Heart left ventricle (tissue), 16 donors: ENCODE data around the gene SUFU. TPM values are rescaled to one million over a fixed set of nuclear protein-coding genes. Genes with fewer than 3 reads are reported as not detected.

Experiments
- ATAC-seq, 4 donors: fragments of 200-7000 bp; cut with Tn5 transposase; one replicate each; pipeline ENCODE4 v1.9.1; 2020 to 2022; ENCODE audit warnings: moderate library complexity in 4 of 4, mild to moderate bottlenecking in 3 of 4, moderate number of reproducible peaks in 1 of 4
- DNase-seq, 5 donors: peaks; one replicate each; pipeline ENCODE4 v3.0.0-alpha.2; 2020
- H3K27ac ChIP-seq, 12 donors: fragments of 200-600 bp; sonication (generic) in 4 of 12; one replicate each; pipeline versions ENCODE4 v1.5.0 to v1.8.0; 2016 to 2022; ENCODE audit warnings: mild to moderate bottlenecking in 2 of 12
- H3K27me3 ChIP-seq, 9 donors: fragments of 200-600 bp; sonication (generic) in 2 of 9; one replicate each; pipeline versions ENCODE4 v1.5.1 to v1.8.0; 2016 to 2022; ENCODE audit warnings: mild to moderate bottlenecking in 3 of 9
- H3K36me3 ChIP-seq, 9 donors: fragments of 200-600 bp; sonication (generic) in 2 of 9; one replicate each; pipeline versions ENCODE4 v1.5.0 to v1.8.0; 2018 to 2022; ENCODE audit warnings: mild to moderate bottlenecking in 2 of 9
- H3K4me1 ChIP-seq, 12 donors: fragments of 200-600 bp; sonication (generic) in 4 of 12; one replicate each; pipeline versions ENCODE4 v1.5.0 to v1.8.0; 2016 to 2022; ENCODE audit warnings: mild to moderate bottlenecking in 3 of 12
- H3K4me3 ChIP-seq, 12 donors: fragments of 200-600 bp; sonication (generic) in 4 of 12; one replicate each; pipeline versions ENCODE4 v1.5.0 to v1.8.0; 2017 to 2022; ENCODE audit warnings: mild to moderate bottlenecking in 9 of 12, moderate library complexity in 4 of 12
- H3K9me3 ChIP-seq, 12 donors: fragments of 200-600 bp; sonication (generic) in 4 of 12; one replicate each; pipeline versions ENCODE4 v1.5.0 to v1.8.0; 2016 to 2022; ENCODE audit warnings: mild to moderate bottlenecking in 1 of 12
- POLR2A ChIP-seq, 2 donors: fragments of 450-650 bp; IDR thresholded peaks; one replicate each; pipeline ENCODE4 v1.6.1; 2017; ENCODE audit warnings: antibody characterized with exemption in 2 of 2, mild to moderate bottlenecking in 2 of 2, moderate library complexity in 2 of 2
- WGBS, 4 donors: extraction: QIAGEN DNeasy Blood & Tissue Kit in 2 of 4; methylation state at CpG; one replicate each; pipeline versions ENCODE4 v1.1.5 to v1.1.7; 2013 to 2018; 5-methylcytosine and 5-hydroxymethylcytosine counted together
- intact Hi-C, 10 donors: fragments of 100-400 bp; cut with DNase I; formaldehyde crosslinking; loops; one replicate each; pipeline versions ENCODE4 v1.11.1 to v1.14.2; 2022
- polyA plus RNA-seq, 2 donors: library from polyadenylated mRNA; stranded (reverse); fragments of 200-250 nt; gene quantifications; one replicate each; pipeline ENCODE4 v1.2.3, GENCODE V29; 2013
- total RNA-seq, 9 donors: library from RNA; depleted of rRNA in 2 of 9; stranded (reverse); fragments of >200 nt in 2 of 9; fragmentation: NEBNext Ultra II Directional in 3 of 9; extraction: Animal tissue kit (Norgen Biotek cat#: 25700) in 3 of 9; gene quantifications; one replicate each; pipeline versions ENCODE4 v1.1.0 to v1.2.4, GENCODE V29; 2016 to 2023
- TF ChIP-seq, protein P1 (sequence below), 12 donors: fragments of 200-600 bp; sonication (generic) in 4 of 12; IDR thresholded peaks; one replicate each; pipeline versions ENCODE4 v1.5.0 to v1.8.0; 2018 to 2022; ENCODE audit warnings: antibody characterized with exemption in 12 of 12, mild to moderate bottlenecking in 5 of 12
- donor health status: ischemic (EF 13 %, LVEDD 7.1; RV severe dilation, severe dysfunction).
- donor health status: healthy with polysubstance abuse.
- donor health status: DM: no; HTN: yes; CAD: no.
- donor health status: DM: no; HTN: no; CAD: no.
- donor health status: ischemic (EF 25% LVEDD 6.9; RV normal size, moderate dysfunction).
- donor health status: ischemic (EF 25% LVEDD 5.7; RV mildly dilated, moderate dysfunction).
- donor health status: healthy.
- donor health status: DM: yes; HTN: yes; CAD: no.
- donor health status: ischemic (EF 35%, LVEDD 5.7; RV mildly dilated, moderate dysfunction).
- donor health status: nonischemic (EF 11% LVEDD 7.7; RV severe dilation, severe dysfunction).
- donor health status: DM: yes; HTN: yes; CAD: no.
- donor health status: PGD.
- donor health status: ischemic (EF 29% LVEDD 5.4; RV normal size, mild dysfunction).
- donor health status: nonischemic (EF 23%, LVEDD 6.1; RV moderate dilation, normal function).

Gene SUFU
- total and polyA plus RNA-seq, 11 donors = 3.7 to 12.7 (median 7.5) TPM

DNA sequence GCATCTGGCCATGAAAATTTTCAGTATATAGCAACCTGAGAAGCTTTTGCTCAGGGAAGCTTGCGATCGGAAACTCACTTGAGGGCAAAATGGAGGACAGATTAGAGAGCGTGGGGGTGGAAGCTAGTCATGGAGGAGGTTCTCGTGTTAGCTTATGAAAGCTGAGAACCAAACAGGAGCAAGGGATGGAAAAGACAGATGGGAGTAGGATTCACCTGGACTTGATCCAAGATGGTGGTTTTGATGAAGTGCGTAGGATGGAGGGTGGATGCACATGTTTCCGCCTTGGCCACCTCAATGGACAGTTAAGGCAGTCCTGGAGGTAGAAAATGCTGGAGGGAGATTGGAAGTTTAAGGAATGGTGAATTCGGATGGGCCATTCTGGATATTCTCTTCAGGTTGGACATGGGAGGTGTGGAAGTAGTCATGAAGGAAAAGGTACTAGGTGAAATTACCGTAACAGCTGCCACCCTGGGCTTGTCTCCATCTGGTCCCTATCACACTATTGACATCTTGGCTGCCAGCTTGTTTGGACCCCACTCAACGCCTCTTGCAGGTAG lies 46.1 kb upstream of the SUFU start:
- Histone ChIP-seq H3K27me3 (no peaks in the 10 kb centered on the region), H3K27ac (no peak overlapping the region), H3K9me3 (no peaks in the 10 kb centered on the region), H3K36me3 (peaks cover 0 to 11% (median 0%) of the 10 kb centered on the region in 9 donors), H3K4me1 (peaks cover 0 to 39% (median 13%) of the 10 kb centered on the region in 12 donors), H3K4me3 (no peak overlapping the region)
- ATAC-seq (no peak), DNase-seq (no peak)
- intact Hi-C loops = no loop called here
- no peak for TF ChIP-seq POLR2A (IDR thresholded peaks at IDR 0.05)
- TF ChIP-seq, protein P1, sequence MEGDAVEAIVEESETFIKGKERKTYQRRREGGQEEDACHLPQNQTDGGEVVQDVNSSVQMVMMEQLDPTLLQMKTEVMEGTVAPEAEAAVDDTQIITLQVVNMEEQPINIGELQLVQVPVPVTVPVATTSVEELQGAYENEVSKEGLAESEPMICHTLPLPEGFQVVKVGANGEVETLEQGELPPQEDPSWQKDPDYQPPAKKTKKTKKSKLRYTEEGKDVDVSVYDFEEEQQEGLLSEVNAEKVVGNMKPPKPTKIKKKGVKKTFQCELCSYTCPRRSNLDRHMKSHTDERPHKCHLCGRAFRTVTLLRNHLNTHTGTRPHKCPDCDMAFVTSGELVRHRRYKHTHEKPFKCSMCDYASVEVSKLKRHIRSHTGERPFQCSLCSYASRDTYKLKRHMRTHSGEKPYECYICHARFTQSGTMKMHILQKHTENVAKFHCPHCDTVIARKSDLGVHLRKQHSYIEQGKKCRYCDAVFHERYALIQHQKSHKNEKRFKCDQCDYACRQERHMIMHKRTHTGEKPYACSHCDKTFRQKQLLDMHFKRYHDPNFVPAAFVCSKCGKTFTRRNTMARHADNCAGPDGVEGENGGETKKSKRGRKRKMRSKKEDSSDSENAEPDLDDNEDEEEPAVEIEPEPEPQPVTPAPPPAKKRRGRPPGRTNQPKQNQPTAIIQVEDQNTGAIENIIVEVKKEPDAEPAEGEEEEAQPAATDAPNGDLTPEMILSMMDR (IDR thresholded peaks at IDR 0.05) = no peak
- WGBS, 4 donors = 81 to 85% (median 83%) methylated on average over 9 of the region's 9 CpGs

DNA sequence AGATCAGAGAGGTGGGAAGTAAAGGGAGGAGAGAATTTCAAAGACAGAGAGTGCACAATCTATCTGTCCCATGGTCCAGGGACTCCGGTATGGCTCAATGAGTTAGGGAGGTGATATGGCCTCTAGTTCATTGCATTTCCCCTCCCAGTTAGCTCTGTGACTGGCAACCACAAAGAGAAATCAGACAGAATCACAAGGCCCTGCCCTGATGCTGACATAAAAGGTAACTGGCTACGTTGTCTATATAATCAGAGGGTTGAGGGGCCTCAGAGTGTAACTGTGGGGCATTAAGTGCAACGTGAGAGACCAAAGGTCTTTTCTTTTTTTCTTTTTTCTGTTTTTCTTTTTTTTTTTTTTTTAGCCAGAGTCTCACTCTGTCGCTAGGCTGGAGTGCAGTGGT lies 45.1 kb upstream of the SUFU start:
- no peaks in the 10 kb centered on the region for H3K9me3 ChIP-seq
- H3K4me3 ChIP-seq = no peak overlapping the region
- H3K36me3 ChIP-seq = peaks cover 0 to 11% (median 0%) of the 10 kb centered on the region in 9 donors
- intact Hi-C loops = no loop called here
- ATAC-seq = no peak
- WGBS, 4 donors = 83 to 89% (median 85%) methylated on average over 4 of the region's 4 CpGs
- H3K4me1 ChIP-seq = peaks cover 0 to 32% (median 14%) of the 10 kb centered on the region in 12 donors
- no peak overlapping the region for H3K27ac ChIP-seq
- no peak for DNase-seq
- H3K27me3 ChIP-seq = no peaks in the 10 kb centered on the region
- no peak for TF ChIP-seq POLR2A (IDR thresholded peaks at IDR 0.05)
- TF ChIP-seq, protein P1 (IDR thresholded peaks at IDR 0.05) = no peak

DNA sequence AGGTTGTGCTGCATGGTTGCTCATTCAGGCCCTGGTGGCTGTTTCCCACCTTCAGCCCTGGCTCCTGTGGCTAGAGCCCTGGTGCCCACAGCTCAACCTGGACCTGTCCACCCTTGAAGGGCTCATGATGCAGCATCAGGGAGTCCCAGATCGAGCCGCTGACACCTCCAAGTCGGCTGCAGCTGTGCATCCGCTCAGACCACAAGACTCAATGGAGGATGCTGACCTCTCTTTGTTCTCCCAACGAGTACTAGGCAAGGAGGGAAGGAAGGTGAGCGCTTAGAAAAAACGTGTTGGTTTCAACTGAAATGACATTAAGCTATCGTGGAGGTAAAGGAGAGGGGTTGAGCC lies 43.0 kb upstream of the SUFU start:
- 23 to 40% (median 33%) methylated on average over 8 of the region's 8 CpGs for WGBS, 4 donors
- Histone ChIP-seq H3K27me3 (no peaks in the 10 kb centered on the region), H3K4me1 (peaks cover 0 to 29% (median 14%) of the 10 kb centered on the region in 12 donors), H3K4me3 (peak overlapping the region; percentile 29 to 87 (median 60)), H3K9me3 (no peaks in the 10 kb centered on the region), H3K36me3 (peaks cover 0 to 5% (median 0%) of the 10 kb centered on the region in 9 donors), H3K27ac (peak overlapping the region in 5 of 12 donors; percentile 0 to 62 (median 22))
- intact Hi-C loops = loop anchor here in 1 of 10 donors (5.0 kb wide), 1 partner anchor 39 kb away; the partner anchor contains the start of gene FBXL15
- ATAC-seq (peak in 2 of 4 donors; percentile 6 to 11), DNase-seq (no peak)
- TF ChIP-seq, protein P1 (IDR thresholded peaks at IDR 0.05) = no peak
- no peak for TF ChIP-seq POLR2A (IDR thresholded peaks at IDR 0.05)

DNA sequence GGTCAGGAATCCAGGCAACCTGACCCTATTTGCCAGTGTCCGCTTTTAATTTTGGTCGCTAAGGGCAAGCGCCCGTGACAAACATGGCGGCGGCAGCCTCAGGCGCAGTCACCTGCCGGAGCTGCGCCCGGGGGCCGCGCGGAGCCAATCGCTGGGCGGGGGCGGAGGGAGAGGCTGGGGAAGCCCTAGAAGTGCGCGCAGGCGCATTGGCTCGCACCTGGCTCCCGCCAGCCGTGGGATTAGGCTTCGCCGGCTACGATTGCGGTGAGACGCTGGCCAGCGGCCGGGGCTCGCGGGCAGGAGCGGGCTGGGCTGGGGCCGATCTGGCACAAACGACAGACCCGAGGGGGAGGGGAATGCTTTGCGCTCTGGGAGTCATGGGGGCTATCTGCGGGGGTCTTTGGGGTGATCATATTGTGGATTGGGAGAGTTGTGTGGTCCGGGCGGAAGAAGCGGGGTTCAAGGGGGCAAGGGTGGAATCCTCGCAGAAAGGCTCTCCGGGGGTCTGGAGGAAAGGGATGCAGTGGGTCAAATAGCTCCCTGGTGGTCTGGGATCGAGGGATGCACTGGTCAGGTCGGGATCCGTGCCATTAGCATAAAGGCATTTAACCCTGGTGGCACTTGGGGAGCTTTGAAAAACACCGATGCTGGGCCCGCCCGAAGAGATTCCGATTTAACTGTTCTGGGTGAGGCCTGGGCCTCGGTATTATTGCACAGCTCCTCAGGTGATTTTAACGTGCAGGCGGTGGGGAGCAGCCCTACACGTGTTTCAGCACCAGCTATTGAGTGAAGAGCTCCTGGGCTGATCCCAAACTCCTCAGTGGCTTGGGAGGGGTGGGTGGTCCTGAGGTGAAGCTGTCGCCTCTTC lies 42.4 kb upstream of the SUFU start:
- Histone ChIP-seq H3K27me3 (no peaks in the 10 kb centered on the region), H3K4me3 (peak overlapping the region; percentile 29 to 87 (median 60)), H3K4me1 (peaks cover 0 to 29% (median 14%) of the 10 kb centered on the region in 12 donors), H3K9me3 (no peaks in the 10 kb centered on the region), H3K27ac (peak overlapping the region in 7 of 12 donors; percentile 0 to 62 (median 22)), H3K36me3 (no peaks in the 10 kb centered on the region)
- intact Hi-C loops = loop anchor here in 1 of 10 donors (5.0 kb wide), 1 partner anchor 39 kb away; the partner anchor contains the start of gene FBXL15
- TF ChIP-seq POLR2A (IDR thresholded peaks at IDR 0.05) = peak in 1 of 2 donors; percentile 58
- TF ChIP-seq, protein P1 (IDR thresholded peaks at IDR 0.05) = no peak
- DNase-seq (peak; percentile 91 to 97 (median 93)), ATAC-seq (peak; percentile 90 to 99 (median 96))
- 5% methylated on average over 39 to 54 of the region's 54 CpGs for WGBS, 4 donors
